PFSK-1 (cell line): Measurements from ENCODE around the gene MYH10.

ENCODE experiments used
- POLR2AphosphoS5 ChIP-seq: IDR thresholded peaks from 2 replicates; pipeline ENCODE4 v1.6.1; 2012; ENCODE audit warnings: low read depth, mild to moderate bottlenecking, control low read depth, low read length, moderate library complexity
- TAF1 ChIP-seq: IDR thresholded peaks from 2 replicates; pipeline ENCODE4 v1.6.1; 2012; ENCODE audit warnings: low read length, control low read depth, borderline replicate concordance; ENCODE audit not compliant: insufficient read depth

GRCh38 chr17:8466873-8467272 lies 163.7 kb downstream of the MYH10 start:
- TF ChIP-seq TAF1: no peak
- no peak for TF ChIP-seq POLR2AphosphoS5
